WTC11 (cell line): ENCODE measurements around the gene RIPPLY1.

ENCODE experiments used
- CBFB ChIP-seq: sonication (generic); formaldehyde crosslinking; IDR thresholded peaks from 2 replicates; pipeline ENCODE4 v1.8.1; 2022; ENCODE audit warnings: mild to moderate bottlenecking, low read depth, missing genetic modification reagents
- IRF2 ChIP-seq: sonication (generic); formaldehyde crosslinking; IDR thresholded peaks from 2 replicates; pipeline ENCODE4 v1.8.0; 2022; ENCODE audit warnings: low read depth, missing genetic modification reagents, borderline replicate concordance
- TP53 ChIP-seq: sonication (generic); formaldehyde crosslinking; IDR thresholded peaks from 2 replicates; pipeline ENCODE4 v1.8.1; 2023; ENCODE audit warnings: mild to moderate bottlenecking, missing genetic modification reagents

GRCh38 chrX:106891762-106892460 is 11.2 kb downstream of the RIPPLY1 start:
- TF ChIP-seq CBFB (no peak), TP53 (CRISPR knock-in tag) (no peak), IRF2 (CRISPR knock-in tag) (no peak)
